Upper lobe of left lung (tissue), 6 donors: Measurements from ENCODE around the gene ROGDI. TPM values are rescaled to one million over a fixed set of nuclear protein-coding genes. Genes with fewer than 3 reads are reported as not detected.
"Not testable (repeated sequence)": the region's sequence is repeated elsewhere in the genome, so short reads cannot be mapped to it uniquely, and the experiment has no call there.

ENCODE experiments used
- ATAC-seq, 2 donors: fragments of 200-7000 bp; cut with Tn5 transposase; one replicate each; pipeline ENCODE4 v1.9.1; 2022; ENCODE audit warnings: mild to moderate bottlenecking in 2 of 2, moderate library complexity in 2 of 2; ENCODE audit not compliant: low FRiP score in 2 of 2
- DNase-seq, 2 donors: peaks; one replicate each; pipeline ENCODE4 v3.0.0-alpha.2; 2019 to 2020
- H3K27ac ChIP-seq, 4 donors: fragments of 200-600 bp; sonication (generic); one replicate each; pipeline ENCODE4 v1.5.1; 2016 to 2019
- H3K27me3 ChIP-seq, 4 donors: fragments of 200-600 bp; sonication (generic); one replicate each; pipeline ENCODE4 v1.5.1; 2017 to 2019
- H3K36me3 ChIP-seq, 4 donors: fragments of 200-600 bp; sonication (generic); one replicate each; pipeline ENCODE4 v1.5.1; 2016 to 2019
- H3K4me1 ChIP-seq, 4 donors: fragments of 200-600 bp; sonication (generic); one replicate each; pipeline ENCODE4 v1.5.1; 2018 to 2019
- H3K4me3 ChIP-seq, 4 donors: fragments of 200-600 bp; sonication (generic); one replicate each; pipeline ENCODE4 v1.5.1; 2017 to 2019; ENCODE audit warnings: mild to moderate bottlenecking in 2 of 4, moderate library complexity in 1 of 4
- H3K9me3 ChIP-seq, 4 donors: fragments of 200-600 bp; sonication (generic); one replicate each; pipeline ENCODE4 v1.5.1; 2018 to 2019
- EP300 ChIP-seq, 4 donors: sonication (generic); formaldehyde crosslinking; IDR thresholded peaks; one replicate each; pipeline ENCODE4 v1.5.1; 2017; ENCODE audit warnings: antibody characterized with exemption in 4 of 4, control low read depth in 2 of 4
- POLR2A ChIP-seq, 4 donors: fragments of 450-650 bp; IDR thresholded peaks; one replicate each; pipeline ENCODE4 v1.5.1; 2016 to 2017; ENCODE audit warnings: antibody characterized with exemption in 4 of 4, mild to moderate bottlenecking in 2 of 4
- POLR2AphosphoS5 ChIP-seq, 2 donors: sonication (generic); formaldehyde crosslinking; IDR thresholded peaks; one replicate each; pipeline ENCODE4 v1.5.1; 2017; ENCODE audit warnings: antibody characterized with exemption in 2 of 2
- WGBS, 2 donors: methylation state at CpG; one replicate each; pipeline ENCODE4 v1.1.5; 2017 to 2018; 5-methylcytosine and 5-hydroxymethylcytosine counted together
- total RNA-seq, 6 donors: library from RNA; depleted of rRNA in 4 of 6; stranded (reverse); fragments of >200 nt in 4 of 6; gene quantifications; one replicate each; pipeline versions ENCODE4 v1.1.0 to v1.2.1, GENCODE V29; 2016 to 2021
- TF ChIP-seq, protein P1 (sequence below), 6 experiments: fragments of 450-650 bp in 4 of 6; fragments of 200-600 bp in 2 of 6; sonication (generic) in 2 of 6; IDR thresholded peaks; one replicate each; pipeline ENCODE4 v1.5.1; 2016 to 2019; ENCODE audit warnings: antibody characterized with exemption in 6 of 6
- donor health status: DM: no; HTN: no; CAD: no; lungs with moderate emphysema.
- donor health status: DM: no; HTN: yes; CAD: no; lungs with severe emphysema.

The ROGDI gene
- total RNA-seq, 6 donors from 2014 or later: 19.2 to 59.7 (median 33.1) TPM

DNA sequence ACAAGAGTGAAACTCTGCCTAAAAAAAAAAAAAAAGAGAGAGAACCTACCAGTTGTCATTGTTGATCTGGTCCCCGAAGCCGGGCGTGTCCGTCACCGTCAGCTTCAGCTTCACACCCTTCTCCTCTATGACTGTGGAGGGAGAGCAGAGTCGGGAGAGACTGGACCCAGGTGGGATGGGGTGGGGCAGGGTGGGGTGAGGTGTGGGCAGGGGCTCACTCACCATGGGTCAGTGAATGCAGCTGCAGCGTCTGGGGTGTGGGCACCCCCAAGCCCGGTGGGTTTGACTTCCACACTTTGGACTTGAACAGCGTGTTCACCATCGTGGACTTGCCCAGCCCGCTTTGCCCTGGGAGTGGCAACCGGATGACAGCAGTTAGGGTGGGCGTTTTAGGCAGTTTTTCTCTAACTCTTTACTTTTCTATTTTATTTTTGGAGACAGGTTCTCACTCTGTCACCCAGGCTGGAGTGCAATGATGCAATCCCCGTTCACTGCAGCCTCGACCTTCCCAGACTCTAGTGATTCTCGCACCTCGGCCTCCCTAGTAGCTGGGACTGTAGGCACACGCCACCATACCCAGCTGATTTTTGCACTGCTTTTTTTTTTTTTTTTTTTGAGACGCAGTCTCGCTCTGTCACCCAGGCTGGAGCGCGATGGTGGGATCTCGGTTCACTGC lies 16.5 kb downstream of the ROGDI start:
- Histone ChIP-seq H3K27me3 (no peaks in the 10 kb centered on the region), H3K36me3 (no peaks in the 10 kb centered on the region), H3K4me3 (no peak overlapping the region), H3K27ac (no peak overlapping the region), H3K4me1 (no peaks in the 10 kb centered on the region), H3K9me3 (no peaks in the 10 kb centered on the region)
- ATAC-seq (no peak), DNase-seq (no peak)
- TF ChIP-seq, protein P1, sequence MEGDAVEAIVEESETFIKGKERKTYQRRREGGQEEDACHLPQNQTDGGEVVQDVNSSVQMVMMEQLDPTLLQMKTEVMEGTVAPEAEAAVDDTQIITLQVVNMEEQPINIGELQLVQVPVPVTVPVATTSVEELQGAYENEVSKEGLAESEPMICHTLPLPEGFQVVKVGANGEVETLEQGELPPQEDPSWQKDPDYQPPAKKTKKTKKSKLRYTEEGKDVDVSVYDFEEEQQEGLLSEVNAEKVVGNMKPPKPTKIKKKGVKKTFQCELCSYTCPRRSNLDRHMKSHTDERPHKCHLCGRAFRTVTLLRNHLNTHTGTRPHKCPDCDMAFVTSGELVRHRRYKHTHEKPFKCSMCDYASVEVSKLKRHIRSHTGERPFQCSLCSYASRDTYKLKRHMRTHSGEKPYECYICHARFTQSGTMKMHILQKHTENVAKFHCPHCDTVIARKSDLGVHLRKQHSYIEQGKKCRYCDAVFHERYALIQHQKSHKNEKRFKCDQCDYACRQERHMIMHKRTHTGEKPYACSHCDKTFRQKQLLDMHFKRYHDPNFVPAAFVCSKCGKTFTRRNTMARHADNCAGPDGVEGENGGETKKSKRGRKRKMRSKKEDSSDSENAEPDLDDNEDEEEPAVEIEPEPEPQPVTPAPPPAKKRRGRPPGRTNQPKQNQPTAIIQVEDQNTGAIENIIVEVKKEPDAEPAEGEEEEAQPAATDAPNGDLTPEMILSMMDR (IDR thresholded peaks at IDR 0.05): no peak
- TF ChIP-seq POLR2AphosphoS5 (IDR thresholded peaks at IDR 0.05) (no peak), POLR2A (IDR thresholded peaks at IDR 0.05) (no peak), EP300 (IDR thresholded peaks at IDR 0.05) (no peak)
- WGBS, 2 donors: 90% methylated on average over 23 of the region's 23 CpGs

DNA sequence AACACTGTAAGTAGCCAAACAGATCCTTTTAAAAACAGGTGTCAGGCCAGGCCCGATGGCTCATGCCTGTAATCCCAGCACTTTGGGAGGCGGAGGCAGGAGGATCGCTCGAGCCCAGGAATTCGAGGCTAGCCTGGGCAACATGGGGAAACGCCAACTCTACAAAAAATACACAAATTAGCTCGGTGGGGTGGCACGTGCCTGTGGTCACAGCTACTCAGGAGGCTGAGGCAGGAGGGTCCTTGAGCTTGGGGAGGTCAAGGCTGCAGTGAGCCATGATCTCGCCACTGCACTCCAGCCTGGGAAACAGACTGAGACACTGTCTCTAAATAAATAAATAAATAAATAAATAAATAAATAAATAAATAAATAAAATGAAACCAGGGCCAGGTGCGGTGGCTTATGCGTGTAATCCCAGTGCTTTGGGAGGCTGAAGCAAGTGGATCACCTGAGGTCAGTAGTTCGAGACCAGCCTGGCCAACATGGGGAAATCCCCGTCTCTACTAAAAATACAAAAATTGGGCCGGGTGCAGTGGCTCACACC lies 17.9 kb downstream of the ROGDI start:
- H3K4me1 ChIP-seq, H3K36me3 ChIP-seq, H3K27ac ChIP-seq, DNase-seq, H3K27me3 ChIP-seq, ATAC-seq, H3K9me3 ChIP-seq, H3K4me3 ChIP-seq: not testable (repeated sequence)
- WGBS, 2 donors: 91 to 92% methylated on average over 14 of the region's 14 CpGs

DNA sequence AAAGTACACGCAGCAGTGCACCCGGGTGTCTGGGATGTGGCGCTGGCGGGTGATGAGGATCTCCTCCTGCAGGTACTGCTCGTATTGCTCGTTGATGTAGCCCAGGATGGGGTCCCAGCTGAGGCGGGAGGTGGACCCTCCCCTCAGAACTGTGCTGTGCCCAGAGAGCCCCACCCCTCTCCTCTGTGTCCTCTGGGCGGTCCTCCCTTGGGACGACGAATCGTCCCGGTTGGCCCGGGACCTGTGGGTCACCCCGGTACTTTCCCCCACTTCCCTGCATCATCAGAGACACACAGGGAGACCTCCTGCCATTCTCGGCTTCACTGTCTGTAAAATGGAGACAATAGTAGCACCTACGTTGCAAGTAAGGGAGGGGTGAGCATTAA lies 18.5 kb downstream of the ROGDI start:
- WGBS, 2 donors: 69 to 86% methylated on average over 10 to 11 of the region's 16 CpGs
- Histone ChIP-seq H3K4me1 (no peaks in the 10 kb centered on the region), H3K36me3 (no peaks in the 10 kb centered on the region), H3K27me3 (no peaks in the 10 kb centered on the region), H3K4me3 (no peak overlapping the region), H3K9me3 (no peaks in the 10 kb centered on the region), H3K27ac (no peak overlapping the region)
- DNase-seq (no peak), ATAC-seq (no peak)
- TF ChIP-seq POLR2A (IDR thresholded peaks at IDR 0.05): no peak
- no peak for TF ChIP-seq EP300 (IDR thresholded peaks at IDR 0.05)
- no peak for TF ChIP-seq POLR2AphosphoS5 (IDR thresholded peaks at IDR 0.05)
- TF ChIP-seq, protein P1 (IDR thresholded peaks at IDR 0.05): no peak

DNA sequence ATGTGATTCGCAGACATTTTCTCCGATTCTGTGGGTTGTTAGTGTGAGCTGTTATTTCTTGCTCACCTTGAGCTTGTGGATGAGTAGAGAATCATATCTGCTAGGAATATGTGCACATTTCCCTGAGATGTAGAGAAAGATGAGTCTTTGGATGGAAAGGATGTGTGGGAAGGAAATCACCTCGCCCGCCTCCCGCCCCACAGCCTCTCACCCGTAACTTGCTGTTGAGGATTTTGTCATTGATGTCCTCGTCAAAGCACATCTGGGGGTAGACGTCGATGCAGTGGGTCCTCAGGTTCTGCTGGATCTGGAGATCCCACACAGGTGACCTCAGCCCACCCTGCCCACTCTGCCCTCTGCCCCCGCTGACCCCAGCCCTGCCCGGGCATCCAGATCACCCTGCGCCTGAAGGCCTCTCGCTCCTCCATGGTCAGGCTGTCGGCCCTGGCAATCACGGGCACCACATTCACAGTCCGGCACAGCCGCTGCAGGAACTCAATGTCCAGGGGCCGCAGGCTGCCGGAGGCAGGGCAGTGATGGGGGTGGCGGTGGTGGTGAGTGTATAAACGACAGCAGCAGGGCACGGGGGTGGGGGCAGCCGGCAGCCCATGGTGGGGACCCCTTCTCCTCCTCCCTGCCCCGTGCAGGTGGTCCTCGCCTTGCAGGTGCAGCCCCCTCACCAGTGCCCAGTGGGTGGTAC lies 19.0 kb downstream of the ROGDI start:
- H3K9me3 ChIP-seq: no peaks in the 10 kb centered on the region
- no peaks in the 10 kb centered on the region for H3K27me3 ChIP-seq
- 86 to 88% methylated on average over 12 to 20 of the region's 25 CpGs for WGBS, 2 donors
- no peak overlapping the region for H3K27ac ChIP-seq
- ATAC-seq (no peak), DNase-seq (no peak)
- no peak for TF ChIP-seq POLR2AphosphoS5 (IDR thresholded peaks at IDR 0.05)
- TF ChIP-seq EP300 (IDR thresholded peaks at IDR 0.05): no peak
- TF ChIP-seq, protein P1 (IDR thresholded peaks at IDR 0.05): no peak
- TF ChIP-seq POLR2A (IDR thresholded peaks at IDR 0.05): no peak
- no peaks in the 10 kb centered on the region for H3K4me1 ChIP-seq
- no peaks in the 10 kb centered on the region for H3K36me3 ChIP-seq
- no peak overlapping the region for H3K4me3 ChIP-seq

DNA sequence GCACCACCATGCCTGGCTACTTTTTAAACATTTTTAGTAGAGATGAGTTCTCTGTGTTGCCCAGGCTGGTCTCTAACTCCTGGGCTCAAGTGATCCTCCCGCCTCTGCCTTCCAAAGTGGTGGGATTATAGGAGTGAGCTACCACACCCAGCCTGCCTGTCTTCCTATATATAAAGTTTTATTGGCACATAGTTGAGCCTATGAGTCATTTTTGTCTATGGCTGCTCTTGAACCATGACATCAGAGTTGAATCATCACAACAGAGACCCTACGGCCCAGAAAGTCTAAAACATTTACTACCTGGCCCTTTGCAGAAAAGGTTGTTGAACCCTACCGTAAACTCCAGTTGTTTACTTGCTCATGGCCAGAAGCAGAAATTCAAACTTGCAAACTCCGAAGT lies 22.2 kb downstream of the ROGDI start:
- no peak for ATAC-seq
- DNase-seq: no peak
- 83 to 91% methylated on average over 4 of the region's 4 CpGs for WGBS, 2 donors

More for the DNA sequence above, 22.2 kb downstream of the ROGDI start:
- Histone ChIP-seq H3K4me3 (no peak overlapping the region), H3K9me3 (no peaks in the 10 kb centered on the region), H3K27me3 (no peaks in the 10 kb centered on the region), H3K27ac (no peak overlapping the region), H3K36me3 (no peaks in the 10 kb centered on the region), H3K4me1 (no peaks in the 10 kb centered on the region)
- TF ChIP-seq, protein P1 (IDR thresholded peaks at IDR 0.05): no peak
- TF ChIP-seq EP300 (IDR thresholded peaks at IDR 0.05) (no peak), POLR2AphosphoS5 (IDR thresholded peaks at IDR 0.05) (no peak), POLR2A (IDR thresholded peaks at IDR 0.05) (no peak)
